ENCODE data around the gene IL6R. TPM values are rescaled to one million over a fixed set of nuclear protein-coding genes. Genes with fewer than 3 reads are reported as not detected.

IL6R gene
- total and polyA plus RNA-seq, 2 experiments from 2014 or later: 35.1 to 38.5 TPM

DNA sequence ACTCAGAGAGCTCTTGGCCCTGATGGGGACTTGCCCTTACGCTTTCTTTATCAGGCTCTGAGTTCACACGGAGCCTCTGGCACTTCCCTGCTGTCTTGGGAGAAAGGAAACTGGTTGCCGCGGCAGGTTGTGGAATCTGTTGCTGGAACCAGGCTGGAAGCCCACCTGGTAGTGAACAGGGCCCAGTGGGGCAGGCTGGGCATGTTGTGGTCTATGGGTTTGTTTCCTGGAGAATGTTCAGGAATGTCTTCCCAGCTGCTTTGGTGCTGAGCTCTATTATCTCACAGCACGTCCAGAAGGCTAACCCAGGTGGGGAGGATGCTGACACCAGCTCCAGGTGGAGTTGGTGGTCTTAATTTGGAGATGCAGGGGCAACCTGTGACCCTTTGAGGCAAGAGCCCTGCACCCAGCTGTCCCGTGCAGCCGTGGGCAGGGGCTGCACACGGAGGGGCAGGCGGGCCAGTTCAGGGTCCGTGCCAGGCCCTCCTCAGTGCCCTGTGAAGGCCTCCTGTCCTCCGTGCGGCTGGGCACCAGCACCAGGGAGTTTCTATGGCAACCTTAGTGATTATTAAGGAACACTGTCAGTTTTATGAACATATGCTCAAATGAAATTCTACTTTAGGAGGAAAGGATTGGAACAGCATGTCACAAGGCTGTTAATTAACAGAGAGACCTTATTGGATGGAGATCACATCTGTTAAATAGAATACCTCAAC lies 63.5 kb downstream of the IL6R start:
- no peak for DNase-seq (ENCODE audit: low spot score)
- H3K79me2 ChIP-seq: no peaks in the 10 kb centered on the region
- H3K9me2 ChIP-seq (replicated peaks; ENCODE audit: insufficient read depth): no peaks in the 10 kb centered on the region
- H2AFZ ChIP-seq: no peak overlapping the region
- WGBS (ENCODE audit: low lambda C conversion rate, missing lambda C conversion rate): 80% methylated on average over 12 of the region's 12 CpGs
- H3K27me3 ChIP-seq: no peaks in the 10 kb centered on the region
- H3K9me3 ChIP-seq (ENCODE audit: low read depth): no peaks in the 10 kb centered on the region
- no peaks in the 10 kb centered on the region for H3K4me1 ChIP-seq (ENCODE audit: insufficient read depth)
- H3K4me3 ChIP-seq: no peak overlapping the region
- no peak overlapping the region for H3K27ac ChIP-seq
- TF ChIP-seq EZH2 (IDR thresholded peaks at IDR 0.05; ENCODE audit: borderline replicate concordance): no peak
- no peak for TF ChIP-seq EZH2phosphoT487 (IDR thresholded peaks at IDR 0.05; ENCODE audit: low read depth, severe bottlenecking, unreplicated experiment)
- TF ChIP-seq, protein P1, sequence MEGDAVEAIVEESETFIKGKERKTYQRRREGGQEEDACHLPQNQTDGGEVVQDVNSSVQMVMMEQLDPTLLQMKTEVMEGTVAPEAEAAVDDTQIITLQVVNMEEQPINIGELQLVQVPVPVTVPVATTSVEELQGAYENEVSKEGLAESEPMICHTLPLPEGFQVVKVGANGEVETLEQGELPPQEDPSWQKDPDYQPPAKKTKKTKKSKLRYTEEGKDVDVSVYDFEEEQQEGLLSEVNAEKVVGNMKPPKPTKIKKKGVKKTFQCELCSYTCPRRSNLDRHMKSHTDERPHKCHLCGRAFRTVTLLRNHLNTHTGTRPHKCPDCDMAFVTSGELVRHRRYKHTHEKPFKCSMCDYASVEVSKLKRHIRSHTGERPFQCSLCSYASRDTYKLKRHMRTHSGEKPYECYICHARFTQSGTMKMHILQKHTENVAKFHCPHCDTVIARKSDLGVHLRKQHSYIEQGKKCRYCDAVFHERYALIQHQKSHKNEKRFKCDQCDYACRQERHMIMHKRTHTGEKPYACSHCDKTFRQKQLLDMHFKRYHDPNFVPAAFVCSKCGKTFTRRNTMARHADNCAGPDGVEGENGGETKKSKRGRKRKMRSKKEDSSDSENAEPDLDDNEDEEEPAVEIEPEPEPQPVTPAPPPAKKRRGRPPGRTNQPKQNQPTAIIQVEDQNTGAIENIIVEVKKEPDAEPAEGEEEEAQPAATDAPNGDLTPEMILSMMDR (IDR thresholded peaks at IDR 0.05; ENCODE audit: poor library complexity): no peak
- no peaks in the 10 kb centered on the region for H4K20me1 ChIP-seq (ENCODE audit: insufficient read depth, poor library complexity, severe bottlenecking)
- no peaks in the 10 kb centered on the region for H3K36me3 ChIP-seq (replicated peaks; ENCODE audit: insufficient read depth, low read depth)
- no peak overlapping the region for H3K4me2 ChIP-seq

DNA sequence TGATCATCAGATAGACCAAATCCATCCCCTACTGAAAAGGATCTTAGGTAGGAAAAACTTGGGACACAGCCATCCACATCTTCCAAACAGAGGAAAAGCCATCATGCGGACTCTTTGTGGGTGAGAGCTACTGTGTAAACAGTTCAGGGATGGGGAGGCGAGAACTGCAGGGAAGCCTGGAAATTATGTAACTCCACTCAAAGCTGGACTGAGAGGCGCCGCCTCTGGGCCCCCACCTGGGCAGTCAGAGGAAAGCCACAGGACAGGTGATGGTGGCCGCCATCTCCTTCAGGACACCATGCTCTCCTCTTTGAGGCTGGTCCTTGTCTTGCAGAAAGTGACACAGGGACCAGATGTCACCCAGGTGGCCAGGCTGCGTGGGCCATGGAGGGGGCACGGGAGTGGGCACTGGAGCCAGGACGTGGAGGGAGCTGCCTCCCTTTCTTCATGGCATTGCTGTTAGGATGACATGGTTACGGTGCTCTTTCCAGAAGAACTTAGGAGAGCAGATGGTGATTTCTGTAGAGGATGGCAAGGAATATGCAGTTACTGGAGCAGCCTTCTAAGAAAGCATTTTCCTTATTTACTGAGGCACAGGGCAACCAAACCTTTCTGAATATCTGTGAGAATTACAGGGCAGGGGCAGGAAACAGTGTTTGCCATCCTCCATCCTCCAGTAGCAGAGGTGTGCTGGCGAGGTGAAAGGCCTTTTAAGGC lies 64.9 kb downstream of the IL6R start:
- Histone ChIP-seq H3K27ac (no peak overlapping the region), H3K9me2 (replicated peaks; ENCODE audit: insufficient read depth) (no peaks in the 10 kb centered on the region), H3K79me2 (no peaks in the 10 kb centered on the region), H3K4me3 (no peak overlapping the region), H2AFZ (no peak overlapping the region), H3K9me3 (ENCODE audit: low read depth) (no peaks in the 10 kb centered on the region), H3K27me3 (no peaks in the 10 kb centered on the region), H4K20me1 (ENCODE audit: insufficient read depth, poor library complexity, severe bottlenecking) (no peaks in the 10 kb centered on the region), H3K4me2 (no peak overlapping the region), H3K36me3 (replicated peaks; ENCODE audit: insufficient read depth, low read depth) (no peaks in the 10 kb centered on the region), H3K4me1 (ENCODE audit: insufficient read depth) (no peaks in the 10 kb centered on the region)
- 90% methylated on average over 10 of the region's 10 CpGs for WGBS (ENCODE audit: low lambda C conversion rate, missing lambda C conversion rate)
- DNase-seq (ENCODE audit: low spot score): peak; percentile 26
- TF ChIP-seq, protein P1 (IDR thresholded peaks at IDR 0.05; ENCODE audit: poor library complexity): no peak
- TF ChIP-seq EZH2phosphoT487 (IDR thresholded peaks at IDR 0.05; ENCODE audit: low read depth, severe bottlenecking, unreplicated experiment) (no peak), EZH2 (IDR thresholded peaks at IDR 0.05; ENCODE audit: borderline replicate concordance) (no peak)

DNA sequence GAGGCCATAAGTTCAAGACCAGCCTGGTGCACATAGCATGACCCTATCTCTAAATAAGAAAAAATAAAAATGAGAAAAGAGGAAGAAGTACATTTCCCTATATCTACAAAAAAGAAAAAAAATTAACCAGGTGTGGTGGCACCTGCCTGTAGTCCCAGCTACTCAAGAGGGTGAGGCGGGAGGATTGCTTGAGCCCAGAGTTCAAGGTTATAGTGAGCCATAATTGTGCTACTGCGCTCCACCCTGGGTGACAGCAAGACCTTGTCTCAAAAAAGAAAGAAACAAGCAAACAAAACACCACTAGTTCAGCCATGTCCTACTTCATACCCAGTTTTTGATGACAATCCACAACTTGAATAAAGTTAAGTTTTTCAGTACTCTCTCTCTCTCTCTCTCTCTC lies 66.2 kb downstream of the IL6R start:
- Histone ChIP-seq H3K79me2 (no peaks in the 10 kb centered on the region), H3K27ac (no peak overlapping the region), H3K9me3 (ENCODE audit: low read depth) (no peaks in the 10 kb centered on the region), H3K27me3 (no peaks in the 10 kb centered on the region), H2AFZ (no peak overlapping the region), H3K9me2 (replicated peaks; ENCODE audit: insufficient read depth) (no peaks in the 10 kb centered on the region), H3K36me3 (replicated peaks; ENCODE audit: insufficient read depth, low read depth) (no peaks in the 10 kb centered on the region), H3K4me2 (no peak overlapping the region), H3K4me1 (ENCODE audit: insufficient read depth) (no peaks in the 10 kb centered on the region), H4K20me1 (ENCODE audit: insufficient read depth, poor library complexity, severe bottlenecking) (no peaks in the 10 kb centered on the region), H3K4me3 (no peak overlapping the region)
- WGBS (ENCODE audit: low lambda C conversion rate, missing lambda C conversion rate): 94% methylated on average over 2 of the region's 2 CpGs
- TF ChIP-seq EZH2 (IDR thresholded peaks at IDR 0.05; ENCODE audit: borderline replicate concordance) (no peak), EZH2phosphoT487 (IDR thresholded peaks at IDR 0.05; ENCODE audit: low read depth, severe bottlenecking, unreplicated experiment) (no peak)
- TF ChIP-seq, protein P1 (IDR thresholded peaks at IDR 0.05; ENCODE audit: poor library complexity): no peak
- DNase-seq (ENCODE audit: low spot score): no peak
